CD4-positive, alpha-beta T cell treated with Interleukin-17A for 4 hours (primary cell): ENCODE results near the gene ITGAE.

Source experiments
- DNase-seq: peaks from one replicate; pipeline ENCODE4 v3.0.0-alpha.2; 2020; ENCODE audit warnings: mixed read lengths

Gene ITGAE

GRCh38 chr17:3817851-3818605 lies 17.0 kb upstream of the ITGAE start:
- no peak for DNase-seq

- no peak for DNase-seq
Observed at GRCh38 chr17:3815925-3816324, 14.9 kb upstream of the ITGAE start.

- no peak for DNase-seq
Observed at GRCh38 chr17:3815122-3815521, 14.1 kb upstream of the ITGAE start.

GRCh38 chr17:3814361-3814760 lies 13.4 kb upstream of the ITGAE start:
- no peak for DNase-seq

GRCh38 chr17:3813171-3813570 lies 12.2 kb upstream of the ITGAE start:
- no peak for DNase-seq

- no peak for DNase-seq
Observed at GRCh38 chr17:3812771-3813170, 11.8 kb upstream of the ITGAE start.

GRCh38 chr17:3812284-3812683 lies 11.3 kb upstream of the ITGAE start:
- DNase-seq, result no peak

- DNase-seq, result no peak
Observed at GRCh38 chr17:3810019-3810418, 9.0 kb upstream of the ITGAE start.

- DNase-seq, result no peak
Observed at GRCh38 chr17:3809135-3809534, 8.1 kb upstream of the ITGAE start.

GRCh38 chr17:3808701-3809100 lies 7.7 kb upstream of the ITGAE start:
- DNase-seq, result no peak

GRCh38 chr17:3805581-3805980 lies 4.6 kb upstream of the ITGAE start:
- no peak for DNase-seq

- DNase-seq, result peak; percentile 36
Observed at GRCh38 chr17:3804503-3804931, 3.5 kb upstream of the ITGAE start.

- DNase-seq, result no peak
Observed at GRCh38 chr17:3803308-3803640, 2.3 kb upstream of the ITGAE start.

- DNase-seq, result no peak
Observed at GRCh38 chr17:3802461-3803307, 1.7 kb upstream of the ITGAE start.

- DNase-seq, result no peak
Observed at GRCh38 chr17:3801792-3802191, 804 bp upstream of the ITGAE start.

- no peak for DNase-seq
Observed at GRCh38 chr17:3801347-3801746, 359 bp upstream of the ITGAE start.

- DNase-seq, result no peak
Observed at GRCh38 chr17:3799181-3799945, 1.6 kb downstream of the ITGAE start.

GRCh38 chr17:3798273-3799180 lies 2.5 kb downstream of the ITGAE start:
- no peak for DNase-seq

GRCh38 chr17:3796822-3797170 lies 4.2 kb downstream of the ITGAE start:
- peak; percentile 58 for DNase-seq

GRCh38 chr17:3796110-3796821 lies 4.7 kb downstream of the ITGAE start:
- DNase-seq, result peak; percentile 76

GRCh38 chr17:3795390-3796102 lies 5.4 kb downstream of the ITGAE start:
- peak; percentile 36 for DNase-seq
